Sigmoid colon (tissue), 4 donors: Measurements from ENCODE around the gene NXN.

Experiments
- CTCF ChIP-seq, 4 experiments: fragments of 450-650 bp in 3 of 4; fragments of 200-600 bp in 1 of 4; IDR thresholded peaks; one replicate each; pipeline ENCODE4 v1.5.1; 2016 to 2019; ENCODE audit warnings: antibody characterized with exemption in 4 of 4, mild to moderate bottlenecking in 3 of 4, moderate library complexity in 2 of 4
- EP300 ChIP-seq, 4 donors: sonication (generic); formaldehyde crosslinking; IDR thresholded peaks; one replicate each; pipeline ENCODE4 v1.6.1; 2017; ENCODE audit warnings: antibody characterized with exemption in 4 of 4

- TF ChIP-seq CTCF (IDR thresholded peaks at IDR 0.05) (no peak), EP300 (IDR thresholded peaks at IDR 0.05) (no peak)
These were observed 129.3 kb downstream of the NXN start for GRCh38 chr17:850086-850850.
